Measurements from ENCODE around the gene MICB.

MICB gene

GRCh38 chr6:31525932-31526591 lies 28.1 kb downstream of the MICB start:
- Histone ChIP-seq H2AFZ (ENCODE audit: insufficient read depth, low read length, poor library complexity) (no peak overlapping the region), H4K8ac (ENCODE audit: low read depth, low read length) (no peak overlapping the region), H3K4ac (ENCODE audit: low read depth, low read length) (no peak overlapping the region), H2BK12ac (ENCODE audit: low read length) (no peak overlapping the region), H3K4me1 (ENCODE audit: control insufficient read depth in 1 of 2, insufficient read depth in 2 of 2, low read length in 2 of 2) (no peaks in the 10 kb centered on the region), H3K9ac (ENCODE audit: low read length) (no peak overlapping the region), H3K14ac (ENCODE audit: low read length) (no peak overlapping the region), H3K79me2 (ENCODE audit: control insufficient read depth, insufficient read depth, low read length, poor library complexity) (no peaks in the 10 kb centered on the region), H3K27me3 (ENCODE audit: insufficient read depth, low read length) (no peaks in the 10 kb centered on the region), H4K91ac (ENCODE audit: low read depth, low read length) (no peak overlapping the region), H3K18ac (ENCODE audit: low read length) (no peak overlapping the region), H3K27ac (ENCODE audit: low read depth, low read length) (no peak overlapping the region), H2AK5ac (ENCODE audit: low read length) (no peak overlapping the region), H3K9me3 (ENCODE audit: insufficient read depth, low read depth, low read length) (no peaks in the 10 kb centered on the region), H4K12ac (ENCODE audit: low read depth, low read length) (no peak overlapping the region), H3K36me3 (ENCODE audit: control insufficient read depth in 1 of 2, insufficient read depth in 2 of 2, low read length in 2 of 2) (peaks cover 14 to 17% of the 10 kb centered on the region in 2 experiments), H3K4me2 (ENCODE audit: low read length) (no peak overlapping the region), H3K4me3 (ENCODE audit: low read depth, low read length) (no peak overlapping the region), H2BK120ac (ENCODE audit: insufficient read depth, low read length, poor library complexity) (no peak overlapping the region), H2BK5ac (ENCODE audit: low read depth, low read length, poor library complexity) (no peak overlapping the region), H3K23ac (ENCODE audit: low read length) (no peak overlapping the region), H3K79me1 (ENCODE audit: low read length) (no peaks in the 10 kb centered on the region)
- WGBS (ENCODE audit: extremely low coverage, insufficient coverage, insufficient read length): no CpG with 5 or more reads among the region's 4 CpGs
- peak in 1 of 2 donors; percentile 69 for DNase-seq

- Histone ChIP-seq H3K9me3 (ENCODE audit: insufficient read depth, low read depth, low read length) (no peaks in the 10 kb centered on the region), H3K18ac (ENCODE audit: low read length) (no peak overlapping the region), H3K9ac (ENCODE audit: low read length) (no peak overlapping the region), H2BK12ac (ENCODE audit: low read length) (no peak overlapping the region), H2AK5ac (ENCODE audit: low read length) (no peak overlapping the region), H3K27ac (ENCODE audit: low read depth, low read length) (no peak overlapping the region), H3K4me3 (ENCODE audit: low read depth, low read length) (no peak overlapping the region), H3K79me2 (ENCODE audit: control insufficient read depth, insufficient read depth, low read length, poor library complexity) (no peaks in the 10 kb centered on the region), H4K8ac (ENCODE audit: low read depth, low read length) (no peak overlapping the region), H2AFZ (ENCODE audit: insufficient read depth, low read length, poor library complexity) (no peak overlapping the region), H3K14ac (ENCODE audit: low read length) (no peak overlapping the region), H4K12ac (ENCODE audit: low read depth, low read length) (no peak overlapping the region), H3K79me1 (ENCODE audit: low read length) (no peaks in the 10 kb centered on the region), H2BK120ac (ENCODE audit: insufficient read depth, low read length, poor library complexity) (no peak overlapping the region), H3K36me3 (ENCODE audit: control insufficient read depth in 1 of 2, insufficient read depth in 2 of 2, low read length in 2 of 2) (peaks cover 25 to 37% of the 10 kb centered on the region in 2 experiments), H3K27me3 (ENCODE audit: insufficient read depth, low read length) (no peaks in the 10 kb centered on the region), H4K91ac (ENCODE audit: low read depth, low read length) (no peak overlapping the region), H3K4me2 (ENCODE audit: low read length) (no peak overlapping the region), H3K4me1 (ENCODE audit: control insufficient read depth in 1 of 2, insufficient read depth in 2 of 2, low read length in 2 of 2) (no peaks in the 10 kb centered on the region), H3K4ac (ENCODE audit: low read depth, low read length) (no peak overlapping the region), H2BK5ac (ENCODE audit: low read depth, low read length, poor library complexity) (no peak overlapping the region), H3K23ac (ENCODE audit: low read length) (no peak overlapping the region)
- no peak for DNase-seq
- no CpG with 5 or more reads among the region's 4 CpGs for WGBS (ENCODE audit: extremely low coverage, insufficient coverage, insufficient read length)
These were observed 30.4 kb downstream of the MICB start for GRCh38 chr6:31528307-31528777.

GRCh38 chr6:31528821-31529328 lies 30.9 kb downstream of the MICB start, which contains the start of gene MCCD1:
TSS of gene MCCD1 (plus strand) at chr6:31528962. CDS start at chr6:31529015, 53 bp downstream.
- Histone ChIP-seq H3K79me1 (ENCODE audit: low read length) (no peaks in the 10 kb centered on the region), H4K91ac (ENCODE audit: low read depth, low read length) (no peak within 1 kb of the TSS), H3K9ac (ENCODE audit: low read length) (no peak within 1 kb of the TSS), H4K8ac (ENCODE audit: low read depth, low read length) (no peak within 1 kb of the TSS), H3K14ac (ENCODE audit: low read length) (no peak within 1 kb of the TSS), H2AFZ (ENCODE audit: insufficient read depth, low read length, poor library complexity) (no peak within 1 kb of the TSS), H4K12ac (ENCODE audit: low read depth, low read length) (no peak within 1 kb of the TSS), H3K79me2 (ENCODE audit: control insufficient read depth, insufficient read depth, low read length, poor library complexity) (no peaks in the 10 kb centered on the region), H2BK120ac (ENCODE audit: insufficient read depth, low read length, poor library complexity) (no peak within 1 kb of the TSS), H3K36me3 (ENCODE audit: control insufficient read depth in 1 of 2, insufficient read depth in 2 of 2, low read length in 2 of 2) (peaks cover 26 to 41% of the 10 kb centered on the region in 2 experiments), H3K4me1 (ENCODE audit: control insufficient read depth in 1 of 2, insufficient read depth in 2 of 2, low read length in 2 of 2) (no peaks in the 10 kb centered on the region), H2AK5ac (ENCODE audit: low read length) (no peak within 1 kb of the TSS), H3K23ac (ENCODE audit: low read length) (no peak within 1 kb of the TSS), H2BK12ac (ENCODE audit: low read length) (no peak within 1 kb of the TSS), H3K18ac (ENCODE audit: low read length) (no peak within 1 kb of the TSS), H3K9me3 (ENCODE audit: insufficient read depth, low read depth, low read length) (no peaks in the 10 kb centered on the region), H3K4ac (ENCODE audit: low read depth, low read length) (no peak within 1 kb of the TSS), H3K27me3 (ENCODE audit: insufficient read depth, low read length) (no peaks in the 10 kb centered on the region), H3K4me3 (ENCODE audit: low read depth, low read length) (no peak within 1 kb of the TSS), H2BK5ac (ENCODE audit: low read depth, low read length, poor library complexity) (no peak within 1 kb of the TSS), H3K4me2 (ENCODE audit: low read length) (no peak within 1 kb of the TSS), H3K27ac (ENCODE audit: low read depth, low read length) (no peak within 1 kb of the TSS)
- no peak for DNase-seq
- no CpG with 5 or more reads among the region's 7 CpGs for WGBS (ENCODE audit: extremely low coverage, insufficient coverage, insufficient read length)

- no peaks in the 10 kb centered on the region for H3K79me1 ChIP-seq (ENCODE audit: low read length)
- H4K8ac ChIP-seq (ENCODE audit: low read depth, low read length): no peak overlapping the region
- H3K14ac ChIP-seq (ENCODE audit: low read length): no peak overlapping the region
- no peak overlapping the region for H3K4me3 ChIP-seq (ENCODE audit: low read depth, low read length)
- no peak overlapping the region for H3K9ac ChIP-seq (ENCODE audit: low read length)
- DNase-seq: no peak
- H3K23ac ChIP-seq (ENCODE audit: low read length): no peak overlapping the region
- no peak overlapping the region for H4K12ac ChIP-seq (ENCODE audit: low read depth, low read length)
- no peaks in the 10 kb centered on the region for H3K9me3 ChIP-seq (ENCODE audit: insufficient read depth, low read depth, low read length)
- H3K27ac ChIP-seq (ENCODE audit: low read depth, low read length): no peak overlapping the region
- H3K18ac ChIP-seq (ENCODE audit: low read length): no peak overlapping the region
- no peaks in the 10 kb centered on the region for H3K4me1 ChIP-seq (ENCODE audit: control insufficient read depth in 1 of 2, insufficient read depth in 2 of 2, low read length in 2 of 2)
- no peak overlapping the region for H2BK12ac ChIP-seq (ENCODE audit: low read length)
- H3K4me2 ChIP-seq (ENCODE audit: low read length): no peak overlapping the region
- no peak overlapping the region for H4K91ac ChIP-seq (ENCODE audit: low read depth, low read length)
- H3K4ac ChIP-seq (ENCODE audit: low read depth, low read length): no peak overlapping the region
- WGBS (ENCODE audit: extremely low coverage, insufficient coverage, insufficient read length): no CpG with 5 or more reads among the region's 12 CpGs
- H2AFZ ChIP-seq (ENCODE audit: insufficient read depth, low read length, poor library complexity): no peak overlapping the region
- H2BK120ac ChIP-seq (ENCODE audit: insufficient read depth, low read length, poor library complexity): no peak overlapping the region
- H3K36me3 ChIP-seq (ENCODE audit: control insufficient read depth in 1 of 2, insufficient read depth in 2 of 2, low read length in 2 of 2): peaks cover 33 to 48% of the 10 kb centered on the region in 2 experiments
- H2AK5ac ChIP-seq (ENCODE audit: low read length): no peak overlapping the region
- no peaks in the 10 kb centered on the region for H3K79me2 ChIP-seq (ENCODE audit: control insufficient read depth, insufficient read depth, low read length, poor library complexity)
- H3K27me3 ChIP-seq (ENCODE audit: insufficient read depth, low read length): no peaks in the 10 kb centered on the region
- no peak overlapping the region for H2BK5ac ChIP-seq (ENCODE audit: low read depth, low read length, poor library complexity)
These were observed 31.6 kb downstream of the MICB start for GRCh38 chr6:31529329-31530150.

All from trophoblast cell (in vitro differentiated cells and primary cell).